ENCODE results near the gene LGMN. TPM values are rescaled to one million over a fixed set of nuclear protein-coding genes. Genes with fewer than 3 reads are reported as not detected.

Gene LGMN
- polyA plus RNA-seq, 3 donors, result 1.7 to 3.3 (median 2.9) TPM

DNA sequence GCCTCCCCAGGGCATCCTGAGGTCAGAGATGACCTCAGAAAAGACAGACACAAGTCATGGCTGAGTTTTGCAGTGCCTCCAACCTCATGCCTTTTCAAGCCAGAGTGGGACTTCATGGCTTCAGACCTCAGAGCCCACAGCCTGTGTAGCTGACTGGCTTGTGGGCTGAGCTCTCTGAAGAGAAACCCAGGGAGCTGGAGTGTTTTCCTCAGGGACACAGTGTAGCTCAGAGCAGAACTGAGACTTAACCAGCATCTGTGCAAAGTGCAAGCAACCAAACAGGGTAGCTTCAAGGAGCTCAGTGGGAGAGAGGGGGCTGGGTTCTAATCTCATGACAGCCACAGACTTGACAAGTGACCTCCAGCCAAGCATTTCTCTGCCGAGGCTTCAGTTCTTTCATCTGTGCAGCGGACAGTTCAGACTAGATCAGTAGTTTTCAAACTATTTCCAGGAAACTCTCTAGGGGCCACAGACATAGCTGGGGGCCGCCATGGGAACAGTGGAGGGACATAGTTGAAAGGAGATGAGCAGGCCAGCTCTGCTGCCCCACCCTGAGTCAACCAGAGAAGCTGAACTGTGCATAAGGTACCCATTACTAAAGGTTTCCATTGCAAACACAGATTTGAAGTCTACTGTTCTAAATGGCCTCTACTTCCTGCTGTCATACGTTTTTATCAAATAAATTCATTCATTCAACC, 80.0 kb downstream of the LGMN start:
- no peak overlapping the region for H2AFZ ChIP-seq (ENCODE audit: insufficient read depth, low read depth, low read length, poor library complexity, severe bottlenecking)
- 100% methylated on average over 1 of the region's 4 CpGs for WGBS (ENCODE audit: insufficient coverage)
- H3K36me3 ChIP-seq (replicated peaks in 1 of 2; ENCODE audit: control insufficient read depth in 1 of 2, insufficient read depth in 2 of 2, low read length in 2 of 2), result peaks cover 73 to 88% of the 10 kb centered on the region in 2 donors
- H3K27me3 Mint-ChIP-seq (ENCODE audit: low read depth in 3 of 3), result no peaks in the 10 kb centered on the region
- H3K36me3 Mint-ChIP-seq, result peaks cover 88 to 94% of the 10 kb centered on the region in 2 donors
- no peaks in the 10 kb centered on the region for H3K27me3 ChIP-seq (ENCODE audit: control insufficient read depth in 2 of 2, insufficient read depth in 2 of 2, low read length in 2 of 2)
- no peak overlapping the region for H3K9ac ChIP-seq (ENCODE audit: insufficient read depth, low read length, poor library complexity, severe bottlenecking)
- intact Hi-C loops (cut with micrococcal nuclease), result no loop called here
- no peak for DNase-seq
- H3K79me2 ChIP-seq (ENCODE audit: insufficient read depth, low read length), result peaks cover 98% of the 10 kb centered on the region
- peaks cover 90% of the 10 kb centered on the region for H4K20me1 ChIP-seq (ENCODE audit: insufficient read depth, low read length)
- no peak overlapping the region for H3K4me2 ChIP-seq (replicated peaks; ENCODE audit: extremely low read depth, low read length, poor library complexity, severe bottlenecking)
- no peaks in the 10 kb centered on the region for H3K9me3 ChIP-seq (replicated peaks in 1 of 2; ENCODE audit: control insufficient read depth in 1 of 2, insufficient read depth in 1 of 2, low read length in 2 of 2)
- H3K9me3 Mint-ChIP-seq, result peaks cover 0 to 4% (median 0%) of the 10 kb centered on the region in 7 donors
- no peak overlapping the region for H3K4me3 ChIP-seq (replicated peaks in 1 of 3; ENCODE audit: low read depth in 2 of 3, low read length in 3 of 3)
- H3K4me3 Mint-ChIP-seq, result no peak overlapping the region
- peaks cover 64 to 76% of the 10 kb centered on the region in 2 donors for H3K4me1 ChIP-seq (ENCODE audit: control insufficient read depth in 1 of 2, insufficient read depth in 2 of 2, low read length in 2 of 2)
- H3K27ac Mint-ChIP-seq, result peak overlapping the region; percentile 64 to 90 (median 85)
- peaks cover 77% of the 10 kb centered on the region for H3K4me1 Mint-ChIP-seq
- peak overlapping the region; percentile 37 to 65 for H3K27ac ChIP-seq (ENCODE audit: low read depth in 1 of 2, low read length in 2 of 2)
- TF ChIP-seq, protein P1, sequence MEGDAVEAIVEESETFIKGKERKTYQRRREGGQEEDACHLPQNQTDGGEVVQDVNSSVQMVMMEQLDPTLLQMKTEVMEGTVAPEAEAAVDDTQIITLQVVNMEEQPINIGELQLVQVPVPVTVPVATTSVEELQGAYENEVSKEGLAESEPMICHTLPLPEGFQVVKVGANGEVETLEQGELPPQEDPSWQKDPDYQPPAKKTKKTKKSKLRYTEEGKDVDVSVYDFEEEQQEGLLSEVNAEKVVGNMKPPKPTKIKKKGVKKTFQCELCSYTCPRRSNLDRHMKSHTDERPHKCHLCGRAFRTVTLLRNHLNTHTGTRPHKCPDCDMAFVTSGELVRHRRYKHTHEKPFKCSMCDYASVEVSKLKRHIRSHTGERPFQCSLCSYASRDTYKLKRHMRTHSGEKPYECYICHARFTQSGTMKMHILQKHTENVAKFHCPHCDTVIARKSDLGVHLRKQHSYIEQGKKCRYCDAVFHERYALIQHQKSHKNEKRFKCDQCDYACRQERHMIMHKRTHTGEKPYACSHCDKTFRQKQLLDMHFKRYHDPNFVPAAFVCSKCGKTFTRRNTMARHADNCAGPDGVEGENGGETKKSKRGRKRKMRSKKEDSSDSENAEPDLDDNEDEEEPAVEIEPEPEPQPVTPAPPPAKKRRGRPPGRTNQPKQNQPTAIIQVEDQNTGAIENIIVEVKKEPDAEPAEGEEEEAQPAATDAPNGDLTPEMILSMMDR (IDR thresholded peaks at IDR 0.05), result no peak

DNA sequence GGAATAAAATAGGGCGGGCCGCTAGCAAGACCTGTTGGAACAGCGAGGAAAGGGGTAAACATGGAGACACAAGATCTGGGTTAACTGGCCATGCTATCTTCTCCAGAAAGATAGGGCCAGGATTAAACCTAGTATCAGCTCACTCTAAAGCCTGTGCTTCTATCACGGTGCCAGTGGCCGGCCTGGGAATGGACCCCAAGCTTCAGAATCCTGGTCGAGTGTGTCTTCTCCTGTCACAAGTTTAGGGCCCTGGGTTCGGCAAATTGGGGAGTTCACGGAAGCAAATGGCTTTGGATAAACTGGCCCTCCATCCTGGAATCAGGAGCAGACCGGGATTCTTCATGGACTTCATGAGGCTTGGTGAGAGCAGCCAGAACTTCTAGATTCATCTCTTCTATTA, 82.2 kb downstream of the LGMN start:
- intact Hi-C loops (cut with micrococcal nuclease), result no loop called here
- peak overlapping the region; percentile 30 for H3K9ac ChIP-seq (ENCODE audit: insufficient read depth, low read length, poor library complexity, severe bottlenecking)
- H3K4me2 ChIP-seq (replicated peaks; ENCODE audit: extremely low read depth, low read length, poor library complexity, severe bottlenecking), result peak overlapping the region; percentile 59
- TF ChIP-seq, protein P1 (IDR thresholded peaks at IDR 0.05), result no peak
- H3K27ac ChIP-seq (ENCODE audit: low read depth in 1 of 2, low read length in 2 of 2), result peak overlapping the region; percentile 92 to 98
- H3K36me3 ChIP-seq (replicated peaks in 1 of 2; ENCODE audit: control insufficient read depth in 1 of 2, insufficient read depth in 2 of 2, low read length in 2 of 2), result peaks cover 77 to 88% of the 10 kb centered on the region in 2 donors
- H4K20me1 ChIP-seq (ENCODE audit: insufficient read depth, low read length), result peaks cover 82% of the 10 kb centered on the region
- DNase-seq, result no peak
- no peaks in the 10 kb centered on the region for H3K9me3 ChIP-seq (replicated peaks in 1 of 2; ENCODE audit: control insufficient read depth in 1 of 2, insufficient read depth in 1 of 2, low read length in 2 of 2)
- H3K4me1 ChIP-seq (ENCODE audit: control insufficient read depth in 1 of 2, insufficient read depth in 2 of 2, low read length in 2 of 2), result peaks cover 77 to 90% of the 10 kb centered on the region in 2 donors
- H3K4me3 ChIP-seq (replicated peaks in 1 of 3; ENCODE audit: low read depth in 2 of 3, low read length in 3 of 3), result peak overlapping the region in 1 of 3 experiments; percentile 52
- H3K79me2 ChIP-seq (ENCODE audit: insufficient read depth, low read length), result peaks cover 98% of the 10 kb centered on the region
- no peaks in the 10 kb centered on the region for H3K27me3 ChIP-seq (ENCODE audit: control insufficient read depth in 2 of 2, insufficient read depth in 2 of 2, low read length in 2 of 2)
- Mint-ChIP-seq H3K4me3 (peak overlapping the region; percentile 55 to 78), H3K4me1 (peaks cover 84% of the 10 kb centered on the region), H3K27me3 (ENCODE audit: low read depth in 3 of 3) (no peaks in the 10 kb centered on the region), H3K9me3 (peaks cover 0 to 4% (median 0%) of the 10 kb centered on the region in 7 donors), H3K27ac (peak overlapping the region; percentile 94 to 100 (median 96)), H3K36me3 (peaks cover 91 to 96% of the 10 kb centered on the region in 2 donors)
- H2AFZ ChIP-seq (ENCODE audit: insufficient read depth, low read depth, low read length, poor library complexity, severe bottlenecking), result no peak overlapping the region
- 78% methylated on average over 9 of the region's 9 CpGs for WGBS (ENCODE audit: insufficient coverage)
